CD4-positive, alpha-beta T cell treated with Interleukin-15 for 1 hour (primary cell): ENCODE results near the gene GPX6.
A peak's percentile ranks its signal among the peaks of the same experiment; 100 is the strongest.
"Not testable (repeated sequence)": the region's sequence is repeated elsewhere in the genome, so short reads cannot be mapped to it uniquely, and the experiment has no call there.

ENCODE experiments used
- DNase-seq: peaks from one replicate; pipeline ENCODE4 v3.0.0-alpha.2; 2020

GPX6 gene

DNA sequence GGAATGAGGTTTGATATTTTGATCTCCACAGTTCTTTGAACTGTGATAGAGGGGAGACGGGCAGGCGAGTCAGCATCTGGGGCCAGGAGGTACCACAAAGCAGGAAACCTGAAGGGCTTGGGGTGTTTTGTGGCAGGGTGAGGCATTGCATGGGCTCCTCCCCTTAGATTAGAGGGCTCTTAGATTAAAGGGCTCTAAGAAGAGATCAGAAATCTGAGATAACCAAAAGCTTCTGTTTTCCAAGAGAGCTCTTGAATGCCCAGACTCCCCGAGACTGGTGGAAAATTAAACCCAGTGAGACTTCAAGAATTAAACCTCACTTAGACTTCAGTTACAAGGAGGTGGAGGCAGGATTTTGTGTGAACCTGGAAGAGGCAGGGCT is 7.6 kb upstream of the GPX6 start:
- DNase-seq: peak; percentile 24

DNA sequence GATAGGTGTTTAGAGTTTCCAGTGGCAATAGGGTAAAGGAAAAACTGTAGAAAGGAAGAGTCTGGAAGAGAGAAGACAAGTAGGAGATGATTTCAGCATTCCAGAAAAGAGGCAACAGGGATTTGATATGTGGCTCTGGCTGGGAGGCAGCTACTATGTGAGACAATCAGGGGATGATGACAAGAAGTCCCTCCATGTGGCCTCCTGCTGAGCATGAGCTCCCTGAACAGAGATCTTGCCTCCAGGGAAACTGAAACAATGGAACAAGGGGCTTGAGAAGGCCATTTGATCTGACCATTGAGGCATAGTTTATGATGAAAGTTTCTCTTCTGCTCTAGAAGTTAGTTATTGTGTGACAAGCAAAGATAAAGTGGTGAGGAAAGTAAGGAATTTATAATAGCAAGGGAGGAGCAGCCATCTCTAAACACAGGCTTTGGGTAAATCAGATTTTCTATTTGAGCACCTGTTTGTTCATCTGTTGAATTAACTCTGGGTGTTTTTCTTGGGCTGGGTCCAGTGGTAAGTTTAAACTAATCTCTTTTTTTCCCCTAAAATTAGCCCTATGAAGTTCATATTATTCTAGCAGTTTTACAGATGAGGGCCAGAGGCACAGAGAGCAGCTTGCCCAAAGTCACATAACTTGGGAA is 7.1 kb upstream of the GPX6 start:
- DNase-seq: no peak

DNA sequence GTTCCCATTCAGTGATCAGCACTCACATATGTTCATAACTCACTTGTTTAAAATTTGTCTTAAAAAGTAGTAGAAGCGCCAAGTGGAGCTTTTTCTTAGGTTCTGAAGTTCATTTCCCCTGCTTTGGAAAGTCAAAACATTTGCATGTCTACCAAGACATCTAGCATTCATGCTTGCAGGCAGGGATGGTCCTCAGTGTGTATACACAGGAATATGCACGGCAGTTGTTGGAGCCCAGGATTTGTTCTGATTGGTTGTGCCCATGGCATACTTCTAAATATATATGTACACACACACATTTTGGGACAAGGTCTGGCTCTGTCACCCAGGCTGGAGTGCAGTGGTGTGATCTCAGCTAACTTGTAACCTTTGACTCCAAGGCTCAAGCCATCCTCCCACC is 2.4 kb upstream of the GPX6 start:
- DNase-seq: no peak

DNA sequence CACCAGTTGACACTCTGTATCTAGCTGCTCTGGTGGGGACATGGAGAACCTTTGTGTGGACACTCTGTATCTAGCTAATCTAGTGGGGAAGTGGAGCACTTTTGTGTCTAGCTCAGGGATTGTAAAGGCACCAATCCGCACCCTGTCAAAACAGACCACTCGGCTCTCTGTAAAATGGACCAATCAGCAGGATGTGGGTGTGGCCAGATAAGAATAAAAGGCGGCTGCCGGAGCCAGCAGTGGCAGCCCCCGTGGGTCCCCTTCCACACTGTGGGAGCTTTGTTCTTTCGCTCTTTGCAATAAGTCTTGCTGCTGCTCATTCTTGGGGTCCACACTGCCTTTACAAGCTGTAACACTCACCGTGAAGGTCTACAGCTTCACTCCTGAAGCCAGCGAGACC is 3.2 kb downstream of the GPX6 start:
- not testable (repeated sequence) for DNase-seq

DNA sequence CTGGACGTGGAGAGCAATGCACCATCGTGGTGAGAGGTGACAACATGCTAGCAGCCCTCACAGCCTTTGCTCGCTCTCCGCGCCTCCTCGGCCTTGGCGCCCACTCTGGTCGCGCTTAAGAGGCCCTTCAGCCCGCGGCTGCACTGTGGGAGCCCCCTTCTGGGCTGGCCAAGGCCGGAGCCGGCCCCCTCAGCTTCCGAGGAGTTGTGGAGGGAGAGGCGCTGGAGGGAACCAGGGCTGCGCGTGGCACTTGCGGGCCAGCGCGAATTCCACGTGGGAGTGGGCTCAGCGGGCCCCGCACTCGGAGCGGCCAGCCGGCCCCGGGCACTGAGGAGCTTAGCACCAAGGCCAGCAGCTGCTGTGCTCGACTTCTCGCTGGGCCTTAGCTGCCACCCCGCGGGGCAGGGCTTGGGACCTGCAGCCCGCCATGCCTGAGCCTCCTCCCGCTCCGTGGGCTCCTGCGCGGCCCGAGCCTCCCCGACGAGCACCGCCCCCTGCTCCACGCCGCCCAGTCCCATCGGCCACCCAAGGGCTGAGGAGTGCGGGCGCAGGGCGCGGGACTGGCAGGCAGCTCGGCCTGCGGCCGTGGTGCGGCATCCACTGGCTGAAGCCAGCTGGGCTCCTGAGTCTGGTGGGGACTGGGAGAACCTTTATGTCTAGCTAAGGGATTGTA is 3.8 kb downstream of the GPX6 start:
- no peak for DNase-seq

DNA sequence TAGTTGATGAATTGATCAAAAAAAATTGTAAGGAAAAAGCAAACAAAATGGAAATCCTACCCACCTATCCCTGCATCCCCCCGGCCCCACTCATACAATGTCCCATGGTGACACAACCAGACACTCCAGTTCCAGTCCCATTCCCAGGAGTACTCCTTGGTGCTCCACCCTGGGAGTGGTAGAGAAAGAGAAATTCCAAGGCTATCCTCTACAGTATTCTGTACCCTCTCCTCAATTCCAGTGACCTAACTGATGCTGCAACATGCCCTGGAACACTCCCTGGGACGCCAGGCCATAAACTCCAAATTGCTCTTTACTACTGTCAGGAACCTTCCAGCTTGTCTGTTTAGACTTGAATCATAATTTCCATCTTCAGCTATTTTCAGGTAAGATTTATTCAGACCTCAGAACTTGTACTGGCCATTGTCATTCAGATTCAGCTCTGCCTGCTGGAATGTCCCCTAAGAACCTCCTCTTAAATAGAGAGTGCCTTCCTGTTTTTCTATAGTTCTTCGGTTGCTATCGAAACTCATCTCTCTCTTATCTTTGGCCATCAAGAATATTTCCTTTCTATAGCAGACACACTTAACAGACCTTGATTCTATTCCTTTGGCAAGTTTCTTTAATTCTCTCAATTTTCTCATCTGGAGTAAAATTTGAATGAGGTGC is 8.7 kb downstream of the GPX6 start:
- DNase-seq: no peak

DNA sequence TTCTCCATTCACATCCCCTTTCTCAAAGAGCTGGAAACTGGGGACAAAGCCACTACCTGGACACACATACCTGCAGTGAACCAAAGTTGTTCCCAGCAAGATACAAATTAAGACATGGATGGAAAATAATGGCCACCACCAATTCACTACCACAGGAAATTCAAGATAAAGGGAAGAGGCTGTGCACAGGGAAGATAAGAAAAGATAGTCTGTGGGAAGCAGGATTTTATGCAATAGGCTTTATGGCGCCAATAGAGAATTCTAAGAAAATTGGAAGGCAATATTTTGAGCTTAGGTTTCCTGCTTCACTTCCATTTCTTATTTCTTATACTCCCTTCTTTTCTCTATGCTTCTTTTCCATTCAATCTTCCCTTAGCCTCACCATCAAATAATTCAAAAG is 9.9 kb downstream of the GPX6 start:
- DNase-seq: no peak

DNA sequence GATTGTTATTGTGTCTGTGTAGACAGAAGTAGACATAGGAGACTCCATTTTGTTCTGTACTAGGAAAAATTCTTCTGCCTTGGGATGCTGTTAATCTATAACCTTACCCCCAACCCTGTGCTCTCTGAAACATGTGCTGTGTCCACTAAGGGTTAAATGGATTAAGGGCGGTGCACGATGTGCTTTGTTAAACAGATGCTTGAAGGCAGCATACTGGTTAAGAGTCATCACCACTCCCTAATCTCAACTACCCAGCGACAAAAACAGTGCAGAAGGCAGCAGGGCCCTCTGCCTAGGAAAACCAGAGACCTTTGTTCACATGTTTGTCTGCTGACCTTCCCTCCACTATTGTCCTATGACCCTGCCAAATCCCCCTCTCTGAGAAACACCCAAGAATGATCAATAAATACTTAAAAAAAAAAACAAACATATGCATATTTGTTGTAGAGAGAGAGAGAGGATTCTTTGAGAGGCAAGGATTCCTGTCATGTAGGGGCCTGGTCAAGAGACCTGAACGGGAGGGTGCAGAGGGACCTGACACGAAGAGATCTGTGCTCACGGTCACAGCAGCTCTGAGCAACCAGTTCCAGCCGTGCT is 12.8 kb downstream of the GPX6 start:
- not testable (repeated sequence) for DNase-seq

DNA sequence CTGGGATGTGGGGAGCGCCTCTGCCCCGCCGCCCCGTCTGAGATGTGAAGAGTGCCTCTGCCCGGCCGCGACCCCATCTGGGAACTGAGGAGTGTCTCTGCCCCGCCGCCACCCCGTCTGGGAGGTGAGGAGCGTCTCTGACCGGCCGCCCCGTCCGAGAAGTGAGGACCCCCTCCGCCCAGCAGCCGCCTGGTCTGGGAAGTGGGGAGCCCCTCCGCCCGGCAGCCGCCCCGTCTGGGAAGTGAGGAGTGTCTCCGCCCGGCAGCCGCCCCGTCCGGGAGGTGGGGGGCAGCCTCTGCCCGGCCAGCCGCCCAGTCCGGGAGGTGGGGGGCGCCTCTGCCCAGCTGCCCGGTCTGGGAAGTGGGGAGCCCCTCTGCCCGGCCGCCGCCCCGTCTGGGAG is 13.5 kb downstream of the GPX6 start:
- DNase-seq: not testable (repeated sequence)

DNA sequence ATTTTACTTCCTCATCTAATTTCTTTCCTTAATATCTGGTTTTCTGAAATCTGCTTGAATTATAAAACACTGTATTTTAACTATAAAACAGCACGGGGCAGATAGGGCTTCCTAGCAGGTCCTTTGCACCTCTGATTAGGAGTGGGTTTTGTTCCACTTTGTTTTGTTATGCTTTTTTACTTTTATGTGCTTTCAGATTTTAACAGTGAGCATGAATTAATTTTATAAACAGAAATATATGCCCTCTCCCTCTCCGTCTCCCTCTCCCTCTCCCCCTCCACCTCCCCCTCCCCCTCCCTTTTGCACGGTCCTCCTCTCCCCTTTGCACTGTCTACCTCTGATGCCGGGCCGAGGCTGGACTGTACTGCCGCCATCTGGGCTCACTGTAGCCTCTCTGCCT is 14.3 kb downstream of the GPX6 start:
- no peak for DNase-seq

DNA sequence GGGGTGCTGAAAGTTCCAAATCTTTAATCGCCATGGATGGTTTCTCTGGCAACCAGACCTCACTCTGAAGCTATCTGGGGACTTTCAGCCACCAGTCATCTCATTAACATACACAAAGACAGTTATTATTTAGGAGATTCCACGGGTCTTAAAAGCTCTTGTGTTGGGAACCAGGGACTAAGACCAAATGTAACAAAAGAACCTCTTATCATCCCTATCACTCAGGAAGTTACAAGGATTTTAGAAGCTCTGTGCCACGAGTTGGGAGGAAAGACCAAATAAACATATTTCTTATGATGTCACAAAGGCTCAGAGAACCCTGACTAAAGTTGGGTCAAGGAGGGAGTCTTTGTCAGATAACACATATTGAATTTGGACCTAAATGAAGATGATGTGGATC is 17.7 kb downstream of the GPX6 start:
- DNase-seq: no peak

DNA sequence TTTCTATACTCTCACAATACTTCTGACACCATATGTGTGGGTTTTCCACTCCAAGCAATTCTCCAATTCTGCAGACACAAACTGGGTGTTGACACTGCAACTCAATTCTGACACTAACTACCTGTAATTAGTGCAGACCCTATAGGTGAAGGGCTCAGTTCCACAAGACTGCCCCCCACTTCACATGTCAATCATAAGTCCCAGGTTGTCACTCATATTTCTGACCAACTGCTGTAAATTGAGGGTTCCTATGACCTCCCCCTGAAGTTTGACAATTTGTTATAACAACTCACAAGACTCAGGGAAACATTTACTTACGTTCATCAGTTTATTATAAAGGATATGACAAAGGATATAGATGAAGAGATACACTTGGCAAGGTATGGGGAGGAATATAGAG is 18.3 kb downstream of the GPX6 start:
- DNase-seq: no peak

DNA sequence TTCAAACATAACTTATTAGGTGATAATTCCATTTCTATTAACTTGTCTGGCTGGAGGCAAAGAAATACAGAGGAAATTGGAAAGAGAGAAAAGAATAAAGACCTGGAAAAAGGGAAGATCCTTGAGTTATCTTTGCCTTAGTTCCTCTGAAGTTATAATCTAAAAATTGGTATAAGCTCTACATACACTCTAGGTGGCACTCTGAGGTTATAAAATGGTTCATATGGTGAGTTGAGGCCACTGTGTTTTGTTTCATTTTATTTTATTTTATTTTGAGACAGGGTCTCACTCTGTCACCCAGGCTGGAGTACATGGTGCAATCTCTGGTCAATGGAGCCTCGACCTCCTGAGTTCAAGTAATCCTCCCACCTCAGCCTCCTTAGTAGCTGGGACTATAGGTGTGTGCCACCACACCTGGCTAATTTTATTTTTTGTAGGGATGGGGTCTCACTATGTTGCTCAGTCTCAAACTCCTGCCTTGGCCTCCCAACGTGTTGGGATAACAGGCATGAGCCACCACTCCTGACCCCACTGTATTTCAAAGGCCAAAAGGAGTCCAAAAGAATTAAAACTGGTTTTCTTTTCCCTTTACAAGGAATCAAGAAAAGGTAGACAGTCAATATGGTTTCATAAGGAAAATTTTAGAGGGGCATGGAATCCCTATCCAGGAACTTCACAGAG is 19.4 kb downstream of the GPX6 start:
- no peak for DNase-seq

DNA sequence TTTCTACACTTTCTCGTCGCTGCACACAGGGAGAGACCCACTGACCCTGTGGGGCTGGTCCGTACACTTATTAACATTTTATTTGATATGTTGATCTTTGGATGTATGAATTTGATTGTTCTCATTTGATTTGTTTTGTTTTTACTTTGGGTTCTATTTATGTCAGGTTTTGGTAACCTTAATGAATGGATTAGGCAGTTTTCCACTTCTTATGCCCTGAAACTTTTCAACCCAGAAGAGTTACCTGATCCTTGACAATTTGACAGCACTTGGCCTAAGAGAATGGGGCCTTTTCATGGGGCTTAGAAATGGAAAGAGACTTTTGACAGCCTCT is 23.6 kb downstream of the GPX6 start:
- no peak for DNase-seq

DNA sequence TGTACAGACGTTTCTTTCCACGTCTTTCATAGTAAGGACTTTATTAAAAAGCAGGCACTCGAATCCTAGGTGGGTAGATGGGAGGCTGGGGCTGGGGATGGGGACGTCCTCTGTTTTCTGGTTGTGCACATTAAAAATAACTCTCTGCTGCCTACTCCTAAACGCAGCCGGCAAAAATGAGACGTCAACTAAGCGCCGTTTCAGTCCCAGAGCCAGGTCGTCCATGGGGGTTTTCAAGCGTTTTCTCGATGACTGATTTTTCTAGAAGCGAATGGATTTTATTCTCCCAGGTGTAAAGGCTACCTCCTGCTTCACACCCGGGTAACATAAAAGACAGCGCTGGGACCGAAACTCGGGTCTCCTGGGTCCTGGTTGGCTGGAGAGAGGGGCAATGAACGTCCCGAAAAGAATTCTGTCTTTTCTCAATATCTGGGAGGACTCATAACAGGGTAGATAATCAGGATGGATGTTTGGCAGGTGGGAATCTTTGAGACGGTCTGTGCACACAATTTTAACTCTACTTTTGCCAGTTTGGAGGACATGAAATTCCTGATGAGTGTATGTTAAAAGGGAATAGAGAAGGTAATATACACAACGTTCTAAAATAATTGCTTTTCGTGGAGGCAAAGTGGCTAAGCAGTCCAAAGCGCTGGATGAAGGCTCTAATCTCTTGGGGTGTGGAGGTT is 25.2 kb downstream of the GPX6 start:
- DNase-seq: no peak

DNA sequence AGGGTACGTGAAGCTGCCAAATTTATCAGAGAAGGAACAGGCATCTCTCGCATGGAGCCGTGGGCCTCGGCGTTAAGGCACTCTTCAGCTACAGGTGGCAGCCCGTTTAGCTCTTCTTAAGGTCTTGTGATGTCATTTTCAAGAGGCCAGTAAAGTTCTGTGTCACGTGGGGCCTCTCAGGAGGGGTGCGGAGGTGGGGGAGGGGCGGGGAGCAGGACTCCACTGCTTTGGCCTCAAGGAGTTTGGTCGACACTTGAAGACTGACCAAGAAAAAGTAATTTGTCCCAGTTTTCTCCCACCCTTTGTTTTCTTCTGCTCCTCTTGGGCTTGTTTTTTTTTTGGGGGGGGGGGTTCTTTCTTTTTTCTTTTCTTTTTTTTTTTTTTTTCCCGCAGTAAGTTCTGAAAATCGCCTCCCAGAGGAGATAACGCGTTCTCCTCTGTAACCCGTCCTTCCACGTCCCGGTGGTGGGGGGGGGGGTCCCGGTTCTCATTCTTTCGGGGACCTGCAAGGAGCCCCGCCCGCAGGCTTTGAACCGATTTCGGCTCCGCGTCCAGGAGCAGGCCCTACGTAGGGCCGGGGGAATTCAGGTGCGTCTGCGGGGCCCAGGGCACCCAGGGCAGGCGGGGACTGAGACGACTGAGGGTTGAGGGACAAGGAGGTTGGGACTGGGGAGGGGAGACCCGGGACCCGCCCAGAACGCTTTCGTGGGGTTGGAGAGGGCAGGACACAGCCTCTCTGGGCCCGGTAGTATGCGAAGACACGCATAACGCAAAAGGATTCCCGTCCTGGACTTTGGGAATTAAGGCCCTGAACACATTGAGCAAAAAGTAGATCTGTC is 26.0 kb downstream of the GPX6 start:
- peak; percentile 51 for DNase-seq

DNA sequence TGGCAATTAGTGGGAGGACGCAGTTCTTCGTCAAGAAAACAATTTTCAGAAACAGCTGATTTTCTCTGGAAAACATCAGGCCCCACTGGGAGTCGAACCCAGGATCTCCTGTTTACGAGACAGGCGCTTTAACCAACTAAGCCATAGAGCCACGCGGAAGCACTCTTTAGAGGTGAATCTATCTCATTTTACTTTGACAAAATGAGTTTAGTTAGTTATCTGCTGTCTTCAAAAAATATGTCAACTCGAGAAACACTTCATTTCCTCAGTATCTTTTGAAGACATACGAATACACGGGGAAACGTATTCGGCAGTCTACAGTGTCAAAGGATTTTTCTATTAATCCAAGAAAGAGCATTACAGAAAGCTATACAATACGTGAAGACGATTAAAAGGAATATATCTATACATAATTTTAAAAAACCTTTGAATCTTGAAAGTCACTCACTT is 26.7 kb downstream of the GPX6 start:
- no peak for DNase-seq

DNA sequence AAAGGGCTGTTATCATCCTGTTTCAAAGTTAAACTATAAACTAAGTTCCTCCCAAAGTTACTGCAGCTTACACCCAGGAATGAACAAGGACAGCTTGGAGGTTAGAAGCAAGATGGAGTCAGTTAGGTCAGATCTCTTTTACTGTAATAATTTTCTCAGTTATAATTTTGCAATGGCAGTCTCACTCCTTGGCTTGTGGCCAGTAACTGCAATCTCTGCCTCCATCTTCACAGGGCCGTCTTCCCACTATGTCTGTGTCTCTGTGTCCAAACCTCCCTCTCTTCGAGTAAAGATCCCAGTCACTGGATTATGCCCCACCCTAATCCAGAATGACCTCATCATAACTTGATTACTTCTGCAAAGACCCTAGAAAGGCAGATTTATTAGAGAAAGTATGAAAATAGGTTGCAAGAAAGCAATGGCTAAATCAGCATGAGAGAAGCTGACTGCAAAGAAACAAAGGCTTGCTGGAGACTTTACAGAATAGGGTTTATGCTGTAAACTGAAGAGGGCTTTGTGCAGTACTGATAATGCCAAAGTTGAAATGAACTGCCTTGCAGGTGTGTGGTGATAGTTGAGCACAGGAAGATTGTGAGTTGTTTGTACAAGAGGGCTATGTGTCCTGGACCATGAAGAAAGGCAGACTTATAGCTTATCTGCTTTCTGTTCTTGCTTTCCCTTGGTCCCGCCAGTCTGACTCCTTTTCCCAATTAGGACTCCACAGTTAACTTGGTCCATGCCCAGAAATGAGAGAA is 28.4 kb downstream of the GPX6 start:
- no peak for DNase-seq

DNA sequence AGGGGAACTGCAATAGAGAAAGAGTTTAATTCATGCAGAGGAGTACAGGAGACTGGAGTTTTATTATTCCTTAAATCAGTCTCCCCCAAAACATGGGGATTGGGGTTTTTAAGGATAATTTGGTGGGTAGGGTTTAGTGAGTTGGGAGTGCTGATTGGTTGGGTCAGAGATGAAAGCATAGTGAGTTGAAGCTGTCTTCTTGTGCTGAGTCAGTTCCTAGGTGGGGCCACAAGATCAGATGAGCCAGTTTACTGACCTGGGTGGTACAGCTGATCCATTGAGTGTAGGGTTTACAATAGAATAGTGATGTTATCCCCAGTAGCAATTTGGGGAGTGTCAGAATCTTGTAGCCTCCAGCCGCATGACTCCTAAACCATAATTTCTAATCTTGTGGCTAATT is 29.1 kb downstream of the GPX6 start:
- no peak for DNase-seq

DNA sequence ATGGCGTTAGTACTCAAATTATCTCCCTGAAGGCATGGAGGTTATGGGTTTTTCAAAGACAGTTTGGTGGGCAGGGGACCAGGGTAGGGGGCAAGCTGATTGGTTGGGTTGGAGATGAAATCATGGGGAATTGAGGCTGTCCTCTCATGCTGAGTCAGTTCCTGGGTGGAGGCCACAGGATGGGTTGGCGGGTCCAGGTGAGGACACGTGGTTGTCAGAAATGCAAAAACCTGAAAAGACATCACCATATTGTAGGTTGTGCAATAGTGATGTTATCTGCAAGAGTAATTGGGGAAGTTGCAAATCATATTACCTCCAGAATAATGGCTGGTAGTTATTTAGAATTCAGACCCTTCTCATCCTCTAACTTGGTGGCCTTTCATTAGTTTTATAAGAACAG is 30.1 kb downstream of the GPX6 start:
- DNase-seq: no peak

DNA sequence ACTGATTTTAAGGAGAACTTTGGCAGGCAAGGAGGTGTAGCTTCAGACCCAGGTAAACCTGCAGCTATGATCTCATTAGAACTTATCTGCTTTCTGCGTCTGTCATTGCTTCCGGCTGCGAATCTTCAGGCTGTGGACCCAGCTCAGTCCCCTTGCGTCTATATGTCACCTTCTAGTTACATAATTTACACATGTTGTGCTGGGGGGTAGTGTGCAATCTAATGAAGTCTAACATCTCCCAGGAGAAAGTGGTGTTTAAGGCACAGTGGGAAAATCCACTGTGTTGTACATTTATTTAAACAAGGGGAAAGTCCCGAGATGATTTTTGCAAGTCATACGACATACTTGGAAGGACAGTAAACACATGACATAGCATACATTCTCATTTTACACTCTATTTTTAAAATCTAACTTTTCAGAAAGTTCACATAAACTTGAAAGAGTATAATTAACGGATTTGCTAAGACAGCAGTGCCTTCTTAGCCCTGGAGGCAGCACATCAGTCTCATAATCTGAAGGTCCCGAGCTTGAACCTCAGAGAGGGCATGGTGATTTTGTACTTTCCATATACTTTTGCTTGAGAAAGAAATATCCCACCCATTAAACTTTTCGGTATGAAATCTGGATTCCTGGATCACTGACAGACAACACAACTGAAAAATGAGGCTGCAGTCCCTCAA is 35.2 kb downstream of the GPX6 start:
- DNase-seq: no peak
